Measurements from ENCODE around the gene RPS6KA3.
"Not testable (repeated sequence)": the region's sequence is repeated elsewhere in the genome, so short reads cannot be mapped to it uniquely, and the experiment has no call there.

Gene RPS6KA3

GRCh38 chrX:20265221-20265725, 1.4 kb downstream of the RPS6KA3 start:
- DNase-seq, result peak; percentile 57

GRCh38 chrX:20263474-20263873, 3.2 kb downstream of the RPS6KA3 start:
- DNase-seq, result no peak

- DNase-seq, result no peak
Observed at GRCh38 chrX:20260885-20261284, 5.8 kb downstream of the RPS6KA3 start.

GRCh38 chrX:20254712-20255299, 11.9 kb downstream of the RPS6KA3 start:
- no peak for DNase-seq

- no peak for DNase-seq
Observed at GRCh38 chrX:20253232-20253543, 13.5 kb downstream of the RPS6KA3 start.

GRCh38 chrX:20252381-20253231, 14.1 kb downstream of the RPS6KA3 start:
- DNase-seq, result peak; percentile 64

DNA sequence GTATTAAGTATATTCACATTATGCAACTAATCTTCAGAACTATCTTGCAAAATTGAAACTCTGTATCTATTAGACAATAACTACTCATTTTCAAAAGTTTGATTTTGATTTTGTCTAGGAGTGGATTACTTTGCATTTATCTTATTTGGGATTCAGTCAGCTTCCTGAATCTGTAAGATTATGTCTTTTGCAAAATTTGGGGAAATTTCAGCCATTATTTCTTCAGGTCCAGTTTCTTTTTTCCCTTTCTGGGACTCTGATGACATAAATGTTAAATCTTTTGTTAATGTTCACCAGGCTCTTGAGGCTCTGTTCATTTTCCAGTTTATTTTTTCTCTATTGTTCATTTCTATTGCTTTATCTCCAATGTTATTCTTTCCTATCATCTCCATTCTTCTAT, 15.0 kb downstream of the RPS6KA3 start:
- no peak for DNase-seq

DNA sequence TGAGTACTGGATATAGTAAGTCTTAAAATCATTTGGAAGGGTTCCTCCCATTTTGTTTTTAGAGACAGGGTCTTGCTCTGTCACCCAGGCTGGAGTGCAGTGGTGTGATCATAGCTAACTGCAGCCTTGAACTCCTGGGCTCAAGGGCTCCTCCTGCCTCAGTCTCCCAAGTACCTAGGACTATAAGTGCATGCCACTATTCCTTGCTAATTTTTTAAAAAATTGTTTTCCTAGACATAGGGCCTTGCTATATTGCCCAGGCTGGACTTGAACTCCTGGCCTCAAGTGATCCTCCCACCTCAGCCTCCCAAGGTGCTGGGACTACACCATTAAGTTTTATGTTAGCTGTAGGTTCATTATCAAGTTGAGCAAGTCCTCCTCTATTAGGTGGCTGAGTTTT, 16.6 kb downstream of the RPS6KA3 start:
- DNase-seq, result not testable (repeated sequence)

DNA sequence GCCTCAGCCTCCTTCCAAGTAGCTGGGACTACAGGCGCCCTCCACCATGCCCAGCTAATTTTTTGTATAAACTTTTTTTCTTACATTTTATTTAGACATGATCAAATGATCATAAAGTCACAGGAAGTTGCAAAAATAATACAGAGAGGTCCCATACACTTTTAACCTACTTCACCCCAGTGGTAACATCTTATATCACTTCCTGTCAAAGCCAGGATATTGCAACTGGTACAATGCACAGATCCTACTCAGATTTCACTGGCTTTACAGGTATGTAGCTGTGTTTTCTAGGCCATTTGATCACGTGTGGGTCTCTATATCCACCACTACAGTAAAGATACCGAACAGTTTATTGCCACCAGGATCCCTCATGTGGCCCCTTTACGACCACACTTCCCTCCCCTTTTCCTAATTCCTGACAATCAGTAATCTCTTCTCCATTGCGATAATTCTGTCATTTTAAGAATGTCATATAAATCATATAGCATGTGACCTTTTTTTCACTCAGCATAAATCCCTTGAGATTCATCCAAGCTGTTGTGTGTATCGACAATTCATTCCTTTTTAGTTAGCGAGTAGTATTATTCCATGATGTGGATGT, 18.0 kb downstream of the RPS6KA3 start:
- no peak for DNase-seq

DNA sequence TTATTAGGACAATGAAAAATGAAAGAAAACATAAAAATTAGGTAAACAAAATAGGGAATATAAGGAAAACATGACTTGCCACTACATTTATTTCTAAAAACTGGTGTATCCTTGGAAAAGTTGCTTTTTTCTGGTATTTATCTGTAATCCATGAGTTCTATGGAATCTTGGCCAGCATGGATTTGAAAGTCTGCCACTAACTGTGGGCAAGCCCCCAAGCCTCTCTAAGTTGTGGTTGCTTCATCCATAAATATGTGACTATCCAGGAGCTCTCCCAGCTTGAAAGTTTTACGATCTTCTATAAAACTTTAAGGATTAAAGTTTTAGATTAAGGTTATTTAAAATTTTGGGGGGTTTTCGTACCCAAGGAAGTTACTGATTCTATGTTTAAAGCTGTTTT, 21.8 kb downstream of the RPS6KA3 start:
- no peak for DNase-seq

GRCh38 chrX:20240201-20240600, 26.5 kb downstream of the RPS6KA3 start:
- no peak for DNase-seq

DNA sequence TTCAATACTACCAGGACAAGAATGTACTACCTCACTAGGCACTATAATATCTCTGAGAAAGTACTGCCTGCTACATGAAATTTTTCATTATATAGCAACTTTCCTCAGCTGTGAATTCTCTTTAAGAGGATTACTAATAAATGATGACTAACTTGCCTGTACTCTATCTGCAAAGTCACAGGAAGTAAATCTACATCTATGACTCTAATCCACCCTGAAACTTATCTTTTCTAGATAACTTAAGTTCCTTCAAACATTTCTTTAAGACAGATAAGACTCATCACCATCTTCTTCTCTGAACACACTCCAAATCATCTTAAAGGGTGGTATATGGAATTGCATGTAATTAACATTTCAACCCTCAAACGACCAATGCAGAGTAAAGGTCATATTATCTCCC, 28.8 kb downstream of the RPS6KA3 start:
- DNase-seq, result no peak

- no peak for DNase-seq
Observed at GRCh38 chrX:20235755-20236154, 31.0 kb downstream of the RPS6KA3 start.

GRCh38 chrX:20233336-20233735, 33.4 kb downstream of the RPS6KA3 start:
- no peak for DNase-seq

DNA sequence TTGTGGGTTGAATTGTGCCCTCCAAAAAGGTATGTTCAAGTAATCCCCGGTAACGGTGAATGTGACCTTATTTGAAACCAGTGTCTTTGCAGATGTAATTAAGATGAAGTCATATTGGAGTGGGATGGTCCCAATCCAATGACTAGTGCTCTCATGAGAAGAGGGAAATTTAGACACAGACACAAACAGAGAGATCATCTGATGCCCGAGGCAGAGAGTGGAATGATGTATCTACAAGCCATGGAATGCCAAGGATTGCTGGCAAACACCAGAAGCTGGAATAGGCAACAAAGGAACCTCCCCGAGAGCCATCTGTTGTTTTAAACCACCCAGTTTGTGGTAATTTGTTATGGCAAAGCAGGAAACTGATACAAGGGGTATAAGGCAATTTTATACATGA, 35.1 kb downstream of the RPS6KA3 start:
- no peak for DNase-seq

DNA sequence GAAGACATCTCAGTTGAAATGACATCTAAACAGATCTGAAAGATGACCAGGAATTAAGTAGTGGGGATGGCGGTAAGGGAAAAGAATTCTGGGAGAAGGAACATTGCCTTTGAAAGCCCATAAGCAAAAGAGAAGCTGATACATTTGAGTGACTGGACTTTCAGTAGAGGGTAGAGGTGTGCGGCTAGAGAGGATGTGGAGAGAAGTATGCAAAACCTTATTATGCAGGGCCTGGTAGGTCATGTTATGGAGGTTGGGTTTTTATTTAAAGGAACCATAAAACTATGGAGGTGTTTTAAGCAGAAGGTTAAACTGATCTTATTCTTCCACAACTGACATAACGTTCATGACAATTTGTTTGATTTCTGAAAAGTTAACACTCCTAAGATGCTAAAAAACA, 36.3 kb downstream of the RPS6KA3 start:
- DNase-seq, result no peak

DNA sequence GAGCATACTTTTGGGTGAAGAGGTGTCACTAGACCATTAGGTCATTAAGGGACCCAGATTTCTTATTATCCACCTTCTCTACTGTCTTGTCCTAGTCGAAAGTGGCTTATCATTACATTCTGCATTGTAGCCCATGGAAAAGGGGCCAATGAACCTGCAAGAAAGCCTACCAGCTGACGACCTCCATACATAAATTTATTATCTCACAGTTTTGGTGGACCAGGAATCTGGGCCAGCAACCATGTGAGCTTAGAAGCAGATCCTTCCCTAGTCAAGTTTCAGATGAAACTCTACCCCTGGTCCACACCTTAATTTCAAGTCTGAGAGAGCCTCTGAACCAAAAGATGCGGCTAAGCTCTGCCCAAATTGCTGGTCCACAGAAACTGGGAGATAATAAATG, 37.6 kb downstream of the RPS6KA3 start:
- no peak for DNase-seq

DNA sequence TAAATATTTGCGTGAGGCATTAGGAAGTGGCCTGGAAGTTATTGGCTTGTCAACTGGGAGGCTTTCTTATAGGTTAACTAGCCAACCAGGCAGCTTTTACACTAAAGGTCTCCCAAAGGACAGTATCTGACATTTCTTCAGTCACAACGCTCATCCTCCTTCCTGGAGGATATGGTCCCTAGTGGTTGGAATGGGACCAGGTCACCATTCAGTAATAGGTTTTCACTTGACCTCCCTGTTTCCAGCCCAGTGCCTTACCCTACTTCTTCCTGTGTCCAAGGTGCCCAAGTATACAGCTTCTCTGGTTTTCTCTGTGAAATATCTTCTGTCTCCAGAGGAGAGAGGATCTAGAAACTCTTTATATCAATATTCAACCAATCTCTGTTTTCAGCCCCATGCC, 38.5 kb downstream of the RPS6KA3 start:
- no peak for DNase-seq

DNA sequence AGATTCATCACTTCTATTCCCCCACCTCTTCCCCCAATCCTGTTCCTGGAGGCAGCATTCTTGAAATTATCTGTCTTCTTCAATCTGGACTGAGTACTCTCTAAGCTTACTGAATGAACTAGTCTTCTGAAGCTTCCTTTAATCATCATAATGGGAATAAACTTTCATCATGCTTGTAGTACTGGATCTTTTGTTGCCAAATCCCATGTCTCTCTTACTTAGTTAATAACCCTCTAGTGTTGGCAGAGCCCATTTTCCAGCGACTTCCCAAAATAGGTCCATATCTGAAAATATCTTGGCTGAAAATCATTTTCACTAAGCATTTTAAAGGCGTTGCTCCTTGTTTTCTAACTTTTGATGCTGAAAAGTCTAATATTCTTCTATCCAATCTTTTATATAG, 39.6 kb downstream of the RPS6KA3 start:
- DNase-seq, result no peak

GRCh38 chrX:20225488-20225833, 41.2 kb downstream of the RPS6KA3 start:
- DNase-seq, result no peak

- DNase-seq, result no peak
Observed at GRCh38 chrX:20224814-20225487, 41.8 kb downstream of the RPS6KA3 start.

- no peak for DNase-seq
Observed at GRCh38 chrX:20221902-20222301, 44.8 kb downstream of the RPS6KA3 start.

DNA sequence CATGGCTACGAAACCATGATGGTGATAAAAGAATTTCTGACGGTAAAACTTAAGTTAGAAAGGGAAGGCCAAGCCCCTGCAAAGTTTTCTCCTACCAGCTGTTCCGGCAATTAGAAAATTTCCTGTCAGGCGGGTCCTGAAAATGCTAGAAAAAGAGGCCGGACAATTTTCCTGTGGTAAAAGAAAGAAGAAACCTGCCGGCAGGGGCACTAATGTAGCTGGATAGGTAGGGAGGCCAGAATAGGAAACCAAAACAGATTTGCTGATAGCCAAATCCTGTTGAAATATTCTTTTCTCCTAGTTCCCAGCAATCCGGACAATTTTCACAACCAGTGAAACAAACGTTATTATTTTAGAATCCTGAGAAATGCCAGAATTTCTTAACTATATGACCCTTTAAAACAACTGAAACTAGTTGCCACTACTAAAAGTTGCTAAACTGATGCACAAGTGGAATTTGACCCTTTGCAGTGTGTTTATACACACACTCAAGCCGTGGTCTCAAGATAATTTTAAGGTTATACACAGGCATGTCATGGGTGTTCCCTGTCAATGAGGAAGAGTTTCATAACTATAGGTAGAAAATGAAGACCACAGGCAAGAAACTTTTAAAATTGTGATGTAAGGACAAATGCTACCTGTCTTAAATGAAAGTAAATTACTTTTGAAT, 47.7 kb downstream of the RPS6KA3 start:
- no peak for DNase-seq

Measured in activated naive CD4-positive, alpha-beta T cell treated with anti-CD3 and anti-CD28 coated beads, Interleukin-2, amount 50 U/mL, for 16 hours (primary cell).